NCI-H345 treated with DMSO at 0.1 percent for 48 hours (cell line): ENCODE measurements around the gene LSR.
"Not testable (repeated sequence)": the region's sequence is repeated elsewhere in the genome, so short reads cannot be mapped to it uniquely, and the experiment has no call there.

Source experiments
- DNase-seq: peaks from one replicate; lab custom pipeline; 2025; ENCODE audit not compliant: unreplicated experiment; lab: John Stamatoyannopoulos, UW

LSR gene

GRCh38 chr19:35217649-35217990, 31.2 kb upstream of the LSR start:
- DNase-seq: no peak

GRCh38 chr19:35219008-35219407, 29.8 kb upstream of the LSR start:
- DNase-seq: no peak

- DNase-seq: no peak
Measured at GRCh38 chr19:35220315-35220921, 28.4 kb upstream of the LSR start.

- not testable (repeated sequence) for DNase-seq
Measured at GRCh38 chr19:35220973-35221590, 27.7 kb upstream of the LSR start.

- no peak for DNase-seq
Measured at GRCh38 chr19:35222373-35223015, 26.3 kb upstream of the LSR start.

GRCh38 chr19:35223084-35223790, 25.6 kb upstream of the LSR start:
- DNase-seq: no peak

GRCh38 chr19:35223862-35224505, 24.8 kb upstream of the LSR start:
- DNase-seq: no peak

GRCh38 chr19:35224681-35225571, 23.9 kb upstream of the LSR start:
- no peak for DNase-seq

- DNase-seq: no peak
Measured at GRCh38 chr19:35225951-35226350, 22.9 kb upstream of the LSR start.

- DNase-seq: no peak
Measured at GRCh38 chr19:35226748-35227147, 22.1 kb upstream of the LSR start.

GRCh38 chr19:35228177-35228930, 20.4 kb upstream of the LSR start, which contains the start of gene FAM187B:
Gene FAM187B (minus strand): TSS chr19:35228739. CDS start chr19:35228680, 59 bp downstream.
- DNase-seq: no peak

- DNase-seq: no peak
Measured at GRCh38 chr19:35229601-35230000, 19.2 kb upstream of the LSR start.

- DNase-seq: no peak
Measured at GRCh38 chr19:35231956-35232645, 16.7 kb upstream of the LSR start.

- no peak for DNase-seq
Measured at GRCh38 chr19:35232912-35233311, 15.9 kb upstream of the LSR start.

- no peak for DNase-seq
Measured at GRCh38 chr19:35236638-35237400, 12.0 kb upstream of the LSR start.

GRCh38 chr19:35239597-35239996, 9.2 kb upstream of the LSR start:
- not testable (repeated sequence) for DNase-seq

- DNase-seq: no peak
Measured at GRCh38 chr19:35240327-35240726, 8.5 kb upstream of the LSR start.

GRCh38 chr19:35241417-35241816, 7.4 kb upstream of the LSR start:
- DNase-seq: no peak
